K562 (cell line): ENCODE results near the gene CADPS2. TPM values are rescaled to one million over a fixed set of nuclear protein-coding genes. Genes with fewer than 3 reads are reported as not detected.

ENCODE experiments used
- HDAC8 ChIP-seq: fragments of 450-650 bp; IDR thresholded peaks from 2 replicates; pipeline ENCODE4 v1.6.1; 2016; ENCODE audit warnings: mild to moderate bottlenecking, missing genetic modification characterization, moderate library complexity, missing compliant biosample characterization
- IFI16 ChIP-seq: fragments of 250-450 bp; sonication (Bioruptor Pico); IDR thresholded peaks from 2 replicates; pipeline ENCODE4 v2.1.2; 2022; ENCODE audit warnings: mild to moderate bottlenecking, inconsistent platforms
- NFRKB ChIP-seq: fragments of 450-650 bp; IDR thresholded peaks from 2 replicates; pipeline ENCODE4 v1.6.1; 2016; ENCODE audit warnings: low read depth
- SMARCC2 ChIP-seq: fragments of 450-650 bp; IDR thresholded peaks from 2 replicates; pipeline ENCODE4 v1.6.1; 2017; ENCODE audit warnings: antibody characterized with exemption, moderate library complexity, mild to moderate bottlenecking, low read depth
- ZNF174 ChIP-seq: fragments of 250-450 bp; sonication (Bioruptor Pico); IDR thresholded peaks from 2 replicates; pipeline ENCODE4 v1.4.0; 2020; ENCODE audit warnings: mild to moderate bottlenecking
- polyA plus RNA-seq, 8 experiments: library from polyadenylated mRNA; depleted of rRNA in 4 of 8; stranded (reverse) in 5 of 8; unstranded in 3 of 8; fragments of >200 nt; fragmentation: Nextera tagmentation in 2 of 8; fragmentation: Illumina TruSeq in 1 of 8; extraction: Ambion mirVana in 2 of 8; extraction: Trizol in 1 of 8; gene quantifications; 2 replicates each; pipeline versions ENCODE4 v1.2.1 to v1.2.3, GENCODE V29; 2011 to 2014; ENCODE audit warnings: inconsistent platforms in 1 of 8, missing spikeins in 1 of 8
- total RNA-seq, 7 experiments: library from RNA; depleted of rRNA in 6 of 7; stranded (reverse); fragments of >200 nt in 6 of 7; fragmentation: Illumina TruSeq in 2 of 7; extraction: Trizol in 2 of 7; gene quantifications; 2 replicates each; pipeline versions ENCODE4 v1.2.1 to v1.2.3, GENCODE V29; 2011 to 2021; ENCODE audit warnings: low replicate concordance in 1 of 7
- TF ChIP-seq, protein P1 (sequence below), 2 experiments: fragments of 450-650 bp; IDR thresholded peaks; 2 replicates each; pipeline ENCODE4 v1.6.1; 2016; ENCODE audit warnings: mild to moderate bottlenecking in 2 of 2, borderline replicate concordance in 1 of 2, low read depth in 1 of 2, moderate library complexity in 1 of 2
- TF ChIP-seq, protein P2 (sequence below): sonication (generic); formaldehyde crosslinking; IDR thresholded peaks from 2 replicates; pipeline ENCODE4 v1.9.0; 2022; ENCODE audit warnings: mild to moderate bottlenecking, missing genetic modification reagents
- TF ChIP-seq, protein P3 (sequence below): sonication (generic); formaldehyde crosslinking; IDR thresholded peaks from 2 replicates; pipeline ENCODE4 v1.8.1; 2022; ENCODE audit warnings: missing genetic modification reagents

The CADPS2 gene
- total and polyA plus RNA-seq, 9 of the 15 experiments (the other 6 are each of a cell fraction or from before 2014, with no cell fraction given), result 0.03 to 0.14 (median 0.04) TPM; not detected in 1

DNA sequence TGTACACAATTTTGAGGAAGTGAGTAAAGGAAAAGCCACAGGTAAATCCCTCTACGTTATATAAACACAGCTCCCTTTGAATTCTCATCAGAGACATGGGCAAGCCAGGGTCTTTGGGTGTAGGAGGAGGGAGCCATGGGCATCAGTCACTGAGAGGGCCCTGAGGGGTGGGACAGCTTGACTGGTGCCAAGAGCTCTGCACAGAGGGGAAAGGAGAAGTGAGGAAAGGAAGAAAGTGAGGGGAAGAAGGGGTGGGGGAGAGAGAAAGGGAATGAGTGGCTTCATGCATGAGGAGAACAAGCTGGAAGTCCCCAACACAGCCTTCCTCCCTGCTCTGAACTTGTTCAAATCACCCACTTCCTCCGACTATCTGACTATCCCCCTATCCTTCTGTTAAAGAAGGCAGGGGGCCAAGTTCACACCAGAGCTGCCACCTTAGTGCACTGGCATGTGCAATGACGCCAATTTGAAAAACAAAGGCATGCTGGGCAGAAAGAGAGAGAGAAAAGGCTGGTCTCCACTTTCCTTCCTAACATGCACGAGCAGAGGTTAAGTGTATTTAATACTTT lies 167.2 kb downstream of the CADPS2 start (continued):
- TF ChIP-seq, protein P1, sequence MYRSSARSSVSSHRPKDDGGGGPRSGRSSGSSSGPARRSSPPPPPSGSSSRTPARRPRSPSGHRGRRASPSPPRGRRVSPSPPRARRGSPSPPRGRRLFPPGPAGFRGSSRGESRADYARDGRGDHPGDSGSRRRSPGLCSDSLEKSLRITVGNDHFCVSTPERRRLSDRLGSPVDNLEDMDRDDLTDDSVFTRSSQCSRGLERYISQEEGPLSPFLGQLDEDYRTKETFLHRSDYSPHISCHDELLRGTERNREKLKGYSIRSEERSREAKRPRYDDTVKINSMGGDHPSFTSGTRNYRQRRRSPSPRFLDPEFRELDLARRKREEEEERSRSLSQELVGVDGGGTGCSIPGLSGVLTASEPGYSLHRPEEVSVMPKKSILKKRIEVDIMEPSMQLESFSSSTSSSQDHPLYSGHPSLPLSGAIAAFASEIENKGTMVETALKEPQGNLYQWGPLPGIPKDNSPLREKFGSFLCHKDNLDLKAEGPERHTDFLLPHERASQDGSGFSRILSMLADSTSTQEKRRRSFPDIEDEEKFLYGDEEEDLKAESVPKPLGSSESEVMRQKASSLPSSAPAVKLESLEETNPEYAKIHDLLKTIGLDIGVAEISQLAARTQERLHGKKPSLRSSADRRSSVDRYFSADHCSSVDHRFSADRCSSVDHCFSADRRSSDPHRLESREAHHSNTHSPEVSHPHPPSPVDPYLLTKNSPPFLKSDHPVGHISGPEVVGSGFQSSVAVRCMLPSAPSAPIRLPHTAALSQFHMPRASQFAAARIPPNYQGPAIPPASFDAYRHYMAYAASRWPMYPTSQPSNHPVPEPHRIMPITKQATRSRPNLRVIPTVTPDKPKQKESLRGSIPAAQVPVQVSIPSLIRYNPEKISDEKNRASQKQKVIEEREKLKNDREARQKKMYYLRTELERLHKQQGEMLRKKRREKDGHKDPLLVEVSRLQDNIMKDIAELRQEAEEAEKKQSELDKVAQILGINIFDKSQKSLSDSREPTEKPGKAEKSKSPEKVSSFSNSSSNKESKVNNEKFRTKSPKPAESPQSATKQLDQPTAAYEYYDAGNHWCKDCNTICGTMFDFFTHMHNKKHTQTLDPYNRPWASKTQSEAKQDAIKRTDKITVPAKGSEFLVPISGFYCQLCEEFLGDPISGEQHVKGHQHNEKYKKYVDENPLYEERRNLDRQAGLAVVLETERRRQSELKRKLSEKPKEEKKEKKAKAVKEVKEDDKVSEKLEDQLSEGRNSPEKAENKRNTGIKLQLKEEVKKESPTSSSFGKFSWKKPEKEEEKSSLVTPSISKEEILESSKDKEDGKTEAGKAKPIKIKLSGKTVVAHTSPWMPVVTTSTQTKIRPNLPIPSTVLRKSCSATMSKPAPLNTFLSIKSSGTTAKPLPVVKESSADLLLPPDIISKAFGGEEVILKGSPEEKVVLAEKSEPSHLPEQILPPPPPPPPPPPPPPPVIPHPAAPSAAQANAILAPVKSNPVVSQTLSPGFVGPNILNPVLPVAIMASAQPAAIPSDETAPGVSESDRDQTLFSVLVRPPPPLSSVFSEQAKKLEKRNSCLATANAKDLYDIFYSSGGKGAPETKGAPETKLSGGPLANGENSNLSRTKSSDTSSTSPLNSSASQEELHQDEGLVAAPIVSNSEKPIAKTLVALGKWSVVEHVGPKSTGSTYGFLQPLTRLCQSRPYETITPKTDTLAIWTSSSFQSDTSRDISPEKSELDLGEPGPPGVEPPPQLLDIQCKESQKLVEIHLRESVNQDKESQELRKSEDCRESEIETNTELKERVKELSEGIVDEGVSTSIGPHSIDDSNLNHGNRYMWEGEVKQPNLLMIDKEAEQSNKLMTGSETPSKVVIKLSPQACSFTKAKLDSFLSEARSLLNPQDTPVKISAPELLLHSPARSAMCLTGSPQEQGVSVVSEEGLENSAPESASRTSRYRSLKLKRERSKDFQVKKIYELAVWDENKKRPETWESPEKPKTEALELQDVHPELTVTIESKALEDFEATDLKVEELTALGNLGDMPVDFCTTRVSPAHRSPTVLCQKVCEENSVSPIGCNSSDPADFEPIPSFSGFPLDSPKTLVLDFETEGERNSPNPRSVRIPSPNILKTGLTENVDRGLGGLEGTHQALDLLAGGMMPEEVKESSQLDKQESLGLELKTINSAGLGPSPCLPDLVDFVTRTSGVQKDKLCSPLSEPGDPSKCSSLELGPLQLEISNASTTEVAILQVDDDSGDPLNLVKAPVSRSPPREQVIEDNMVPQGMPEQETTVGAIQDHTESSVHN (IDR thresholded peaks at IDR 0.05; ENCODE audit: borderline replicate concordance in 1 of 2, low read depth in 1 of 2), result no peak
- TF ChIP-seq ZNF174, result no peak
- TF ChIP-seq IFI16 (CRISPR knock-in tag), result no peak
- TF ChIP-seq, protein P2, sequence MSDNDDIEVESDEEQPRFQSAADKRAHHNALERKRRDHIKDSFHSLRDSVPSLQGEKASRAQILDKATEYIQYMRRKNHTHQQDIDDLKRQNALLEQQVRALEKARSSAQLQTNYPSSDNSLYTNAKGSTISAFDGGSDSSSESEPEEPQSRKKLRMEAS (CRISPR knock-in tag), result no peak
- no peak for TF ChIP-seq SMARCC2
- TF ChIP-seq HDAC8 (tag), result no peak
- TF ChIP-seq, protein P3, sequence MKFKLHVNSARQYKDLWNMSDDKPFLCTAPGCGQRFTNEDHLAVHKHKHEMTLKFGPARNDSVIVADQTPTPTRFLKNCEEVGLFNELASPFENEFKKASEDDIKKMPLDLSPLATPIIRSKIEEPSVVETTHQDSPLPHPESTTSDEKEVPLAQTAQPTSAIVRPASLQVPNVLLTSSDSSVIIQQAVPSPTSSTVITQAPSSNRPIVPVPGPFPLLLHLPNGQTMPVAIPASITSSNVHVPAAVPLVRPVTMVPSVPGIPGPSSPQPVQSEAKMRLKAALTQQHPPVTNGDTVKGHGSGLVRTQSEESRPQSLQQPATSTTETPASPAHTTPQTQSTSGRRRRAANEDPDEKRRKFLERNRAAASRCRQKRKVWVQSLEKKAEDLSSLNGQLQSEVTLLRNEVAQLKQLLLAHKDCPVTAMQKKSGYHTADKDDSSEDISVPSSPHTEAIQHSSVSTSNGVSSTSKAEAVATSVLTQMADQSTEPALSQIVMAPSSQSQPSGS (CRISPR knock-in tag), result no peak
- no peak for TF ChIP-seq NFRKB
